Gastroesophageal sphincter (tissue), 4 donors: ENCODE measurements around the gene RNF26. TPM values are rescaled to one million over a fixed set of nuclear protein-coding genes. Genes with fewer than 3 reads are reported as not detected.

ENCODE experiments used
- ATAC-seq: fragments of 150-250 bp; one replicate; pipeline ENCODE4 v1.9.1; 2016; ENCODE audit warnings: mild to moderate bottlenecking, moderate library complexity
- H3K27ac ChIP-seq, 4 donors: fragments of 200-600 bp; sonication (generic) in 3 of 4; 1 replicate in 3 of 4; 2 replicates in 1 of 4; pipeline ENCODE4 v1.5.1; 2016 to 2019
- H3K27me3 ChIP-seq: fragments of 200-600 bp; sonication (generic); one replicate; pipeline ENCODE4 v1.5.1; 2019
- H3K36me3 ChIP-seq, 2 donors: fragments of 200-600 bp; sonication (generic); one replicate each; pipeline ENCODE4 v1.5.1; 2019; ENCODE audit warnings: control low read depth in 1 of 2
- H3K4me1 ChIP-seq, 3 donors: fragments of 200-600 bp; sonication (generic); 1 replicate in 2 of 3; 2 replicates in 1 of 3; pipeline ENCODE4 v1.5.1; 2016 to 2019; ENCODE audit warnings: control low read depth in 2 of 3
- H3K4me3 ChIP-seq, 2 donors: fragments of 200-600 bp; sonication (generic); one replicate each; pipeline ENCODE4 v1.5.1; 2019; ENCODE audit warnings: mild to moderate bottlenecking in 1 of 2, moderate library complexity in 1 of 2
- H3K9me3 ChIP-seq, 3 donors: fragments of 200-600 bp; sonication (generic); one replicate each; pipeline ENCODE4 v1.5.1; 2017 to 2019; ENCODE audit warnings: control low read depth in 2 of 3
- CTCF ChIP-seq, 4 experiments: fragments of 200-600 bp in 2 of 4; fragments of 450-650 bp in 2 of 4; sonication (generic) in 1 of 4; IDR thresholded peaks; one replicate each; pipeline ENCODE4 v1.5.1; 2017 to 2019; ENCODE audit warnings: antibody characterized with exemption in 4 of 4, mild to moderate bottlenecking in 2 of 4, moderate library complexity in 2 of 4
- EP300 ChIP-seq: sonication (generic); formaldehyde crosslinking; IDR thresholded peaks from one replicate; pipeline ENCODE4 v1.6.1; 2017; ENCODE audit warnings: antibody characterized with exemption, mild to moderate bottlenecking
- POLR2A ChIP-seq, 2 donors: fragments of 450-650 bp; IDR thresholded peaks; one replicate each; pipeline ENCODE4 v1.6.1; 2017; ENCODE audit warnings: antibody characterized with exemption in 2 of 2, mild to moderate bottlenecking in 2 of 2, moderate library complexity in 1 of 2
- POLR2AphosphoS5 ChIP-seq: sonication (generic); formaldehyde crosslinking; IDR thresholded peaks from one replicate; pipeline ENCODE4 v1.6.1; 2017; ENCODE audit warnings: antibody characterized with exemption
- WGBS, 2 donors: methylation state at CpG; one replicate each; pipeline ENCODE4 v1.1.5; 2018; ENCODE audit warnings: low coverage in 1 of 2; 5-methylcytosine and 5-hydroxymethylcytosine counted together
- total RNA-seq, 4 donors: library from RNA; depleted of rRNA; stranded (reverse); fragments of >200 nt; gene quantifications; one replicate each; pipeline ENCODE4 v1.1.0, GENCODE V29; 2016

RNF26 gene
- total RNA-seq, 4 donors from 2014 or later: 13.0 to 39.6 (median 17.1) TPM

- WGBS, 2 donors: 100% methylated on average over 1 of the region's 2 CpGs; no CpG with 5 or more reads in 1 of the 2 donors
- peaks cover 0 to 4% of the 10 kb centered on the region in 2 donors for H3K36me3 ChIP-seq
- H3K27me3 ChIP-seq: no peaks in the 10 kb centered on the region
- no peak overlapping the region for H3K4me3 ChIP-seq
- ATAC-seq: no peak
- TF ChIP-seq CTCF (IDR thresholded peaks at IDR 0.05) (no peak), EP300 (no peak), POLR2AphosphoS5 (no peak), POLR2A (IDR thresholded peaks at IDR 0.05) (no peak)
- no peak overlapping the region for H3K27ac ChIP-seq
- peaks cover 0 to 33% (median 6%) of the 10 kb centered on the region in 3 donors for H3K4me1 ChIP-seq
- H3K9me3 ChIP-seq: no peaks in the 10 kb centered on the region
Observed at GRCh38 chr11:119351232-119351631, 16.9 kb downstream of the RNF26 start.

DNA sequence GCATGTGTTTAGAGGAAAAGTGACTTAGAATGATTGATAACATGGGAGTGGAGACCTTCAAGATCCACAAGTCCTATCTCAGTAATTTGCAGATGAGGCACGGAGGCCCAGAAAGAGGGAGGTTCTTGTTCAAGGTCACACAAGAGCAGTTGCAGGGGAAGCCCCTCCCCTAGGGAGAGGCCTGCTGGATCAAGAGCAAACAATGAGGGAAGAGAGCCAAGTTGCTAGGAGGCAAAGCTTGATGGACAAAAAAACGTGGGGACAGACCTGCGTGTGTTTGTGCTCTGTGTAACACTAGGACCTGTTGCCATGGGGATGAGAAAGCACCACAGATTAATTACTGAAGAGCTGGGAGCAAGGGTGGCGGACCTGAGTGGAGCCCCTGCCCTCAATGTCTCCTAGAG is 18.5 kb downstream of the RNF26 start:
- peaks cover 0 to 13% of the 10 kb centered on the region in 2 donors for H3K36me3 ChIP-seq
- H3K4me3 ChIP-seq: no peak overlapping the region
- no peaks in the 10 kb centered on the region for H3K27me3 ChIP-seq
- peak overlapping the region in 3 of 4 donors; percentile 53 to 86 (median 61) for H3K27ac ChIP-seq
- TF ChIP-seq POLR2A (IDR thresholded peaks at IDR 0.05) (no peak), CTCF (IDR thresholded peaks at IDR 0.05) (no peak), POLR2AphosphoS5 (no peak), EP300 (no peak)
- ATAC-seq: peak; percentile 23
- H3K9me3 ChIP-seq: no peaks in the 10 kb centered on the region
- WGBS, 2 donors: 22 to 24% methylated on average over 4 of the region's 4 CpGs
- peaks cover 0 to 46% (median 6%) of the 10 kb centered on the region in 3 donors for H3K4me1 ChIP-seq

DNA sequence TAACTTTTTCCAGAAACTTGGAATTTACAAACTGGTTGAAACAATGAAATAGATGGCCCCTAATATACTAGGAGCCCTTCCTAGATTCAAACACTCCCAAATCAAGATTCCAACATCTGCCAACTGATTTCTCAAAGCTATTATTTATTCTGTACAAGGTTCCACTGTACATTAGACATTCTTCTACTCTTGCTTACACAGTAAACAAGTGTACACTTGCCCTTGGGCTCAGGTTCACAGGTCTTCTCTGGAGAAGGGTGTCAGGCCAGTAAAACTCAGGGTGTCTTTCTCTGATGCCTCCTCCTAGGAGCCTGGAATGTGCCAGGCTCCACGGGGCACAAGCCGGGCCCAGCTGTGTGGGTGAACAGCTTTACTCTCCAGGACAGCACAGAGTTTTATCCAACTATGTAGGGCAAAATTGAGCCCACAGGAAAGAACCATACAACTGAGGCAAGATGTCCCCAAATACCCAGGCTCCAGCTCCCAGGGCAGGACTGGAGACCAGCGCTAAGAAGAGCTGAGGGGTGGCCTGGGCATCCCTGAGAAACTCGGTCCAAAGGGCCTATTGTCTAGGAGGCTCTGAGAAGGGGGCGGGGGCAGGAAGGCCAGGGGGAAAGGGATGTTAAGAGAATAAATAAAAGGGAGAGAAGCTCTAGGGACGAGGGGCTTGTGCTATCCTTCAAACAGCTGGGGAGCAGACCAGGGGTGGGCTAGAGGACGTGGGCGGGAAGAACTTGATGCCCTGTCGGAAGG is 20.9 kb downstream of the RNF26 start:
- Histone ChIP-seq H3K27me3 (no peaks in the 10 kb centered on the region), H3K36me3 (peaks cover 0 to 36% of the 10 kb centered on the region in 2 donors), H3K4me1 (peaks cover 0 to 54% (median 6%) of the 10 kb centered on the region in 3 donors), H3K9me3 (no peaks in the 10 kb centered on the region), H3K27ac (peak overlapping the region in 2 of 4 donors; percentile 86 to 89), H3K4me3 (no peak overlapping the region)
- TF ChIP-seq CTCF (IDR thresholded peaks at IDR 0.05) (no peak), POLR2A (IDR thresholded peaks at IDR 0.05) (no peak), POLR2AphosphoS5 (no peak), EP300 (no peak)
- no peak for ATAC-seq
- 74 to 85% methylated on average over 4 to 6 of the region's 9 CpGs for WGBS, 2 donors

GRCh38 chr11:119356349-119357031 is 22.2 kb downstream of the RNF26 start:
- Histone ChIP-seq H3K36me3 (peaks cover 0 to 36% of the 10 kb centered on the region in 2 donors), H3K9me3 (no peaks in the 10 kb centered on the region), H3K4me1 (peaks cover 0 to 66% (median 15%) of the 10 kb centered on the region in 3 donors), H3K4me3 (peak overlapping the region; percentile 10 to 54), H3K27ac (peak overlapping the region; percentile 47 to 89 (median 86)), H3K27me3 (no peaks in the 10 kb centered on the region)
- peak; percentile 89 for ATAC-seq
- WGBS, 2 donors: 1 to 5% methylated on average over 7 to 9 of the region's 54 CpGs
- TF ChIP-seq EP300 (no peak), CTCF (IDR thresholded peaks at IDR 0.05) (peak; percentile 76 to 92 (median 84)), POLR2AphosphoS5 (peak; percentile 68)
